BLaER1 treated with 17β-estradiol and CSF1 and Interleukin-3, amounts not matched to agents 10 nM and 100 nM (cell line): Measurements from ENCODE around the gene GRK2.

Source experiments
- H3K27ac ChIP-seq, 11 experiments: shearing (Covaris generic); formaldehyde crosslinking; 2 replicates each; pipeline ENCODE4 v1.8.1; 2022
- H3K27me3 ChIP-seq, 11 experiments: shearing (Covaris generic); formaldehyde crosslinking; 2 replicates each; pipeline ENCODE4 v1.8.1; 2022
- H3K36me3 ChIP-seq, 11 experiments: shearing (Covaris generic); formaldehyde crosslinking; 2 replicates each; pipeline ENCODE4 v1.8.1; 2022
- H3K4me1 ChIP-seq, 10 experiments: shearing (Covaris generic); formaldehyde crosslinking; 2 replicates each; pipeline ENCODE4 v1.8.1; 2022
- H3K4me2 ChIP-seq, 11 experiments: shearing (Covaris generic); formaldehyde crosslinking; 2 replicates each; pipeline ENCODE4 v1.8.1; 2022
- H3K4me3 ChIP-seq, 10 experiments: shearing (Covaris generic); formaldehyde crosslinking; 2 replicates each; pipeline ENCODE4 v1.8.1; 2022
- H3K9ac ChIP-seq, 11 experiments: shearing (Covaris generic); formaldehyde crosslinking; 2 replicates each; pipeline ENCODE4 v1.8.1; 2022
- H3K9me3 ChIP-seq, 11 experiments: shearing (Covaris generic); formaldehyde crosslinking; replicated peaks in 1 of 11; 2 replicates each; pipeline ENCODE4 v1.8.1; 2022
- H4K20me1 ChIP-seq, 11 experiments: shearing (Covaris generic); formaldehyde crosslinking; 2 replicates each; pipeline ENCODE4 v1.8.1; 2022
- Cebpa-rat ChIP-seq, 11 experiments: shearing (Covaris generic); IDR thresholded peaks; 2 replicates each; pipeline ENCODE4 v1.8.1; 2022

The GRK2 gene

DNA sequence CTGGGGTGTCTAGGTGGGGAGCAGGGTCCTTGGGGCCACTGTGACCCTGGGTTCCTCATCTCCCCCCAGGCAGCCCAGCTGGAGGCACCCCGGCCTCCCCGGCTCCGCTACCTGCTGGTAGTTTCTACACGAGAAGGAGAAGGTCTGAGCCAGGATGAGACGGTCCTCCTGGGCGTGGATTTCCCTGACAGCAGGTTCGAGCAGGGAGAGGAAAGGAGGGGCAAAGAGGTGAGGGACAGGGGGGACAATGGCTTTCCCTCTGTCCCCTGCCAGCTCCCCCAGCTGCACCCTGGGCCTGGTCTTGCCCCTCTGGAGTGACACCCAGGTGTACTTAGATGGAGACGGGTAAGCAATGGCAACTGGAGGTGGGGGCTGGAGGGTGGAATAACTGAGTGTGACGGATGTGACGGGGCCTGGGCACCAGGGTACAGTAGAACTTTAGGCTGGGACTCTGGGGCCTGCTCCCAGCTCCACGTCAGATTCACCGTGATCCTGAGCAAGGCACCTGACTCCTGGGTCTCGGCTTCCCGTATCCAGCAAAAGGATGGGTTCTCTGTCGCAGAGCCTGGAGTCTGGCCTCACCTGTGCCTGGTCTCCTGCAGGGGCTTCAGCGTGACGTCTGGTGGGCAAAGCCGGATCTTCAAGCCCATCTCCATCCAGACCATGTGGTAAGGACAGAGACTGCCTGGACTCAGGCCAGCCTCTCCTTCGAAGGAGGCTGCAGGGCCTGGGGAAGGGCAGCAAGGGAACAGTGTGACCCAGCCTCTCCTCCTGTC lies 40.7 kb downstream of the GRK2 start:
- Histone ChIP-seq H3K27ac (peak overlapping the region in 3 of 11 experiments; percentile 27 to 38 (median 32); a peak in 4 of 22 replicates), H3K9ac (peak overlapping the region in 5 of 11 experiments; percentile 9 to 33 (median 23); a peak in 1 of 22 replicates), H3K27me3 (no peaks in the 10 kb centered on the region), H3K4me1 (peaks cover 38 to 58% (median 48%) of the 10 kb centered on the region in 10 experiments), H3K9me3 (no peaks in the 10 kb centered on the region), H3K36me3 (peaks cover 66 to 87% (median 72%) of the 10 kb centered on the region in 11 experiments), H3K4me2 (no peak overlapping the region), H3K4me3 (no peak overlapping the region), H4K20me1 (peaks cover 7 to 89% (median 36%) of the 10 kb centered on the region in 11 experiments; a peak in 21 of 22 replicates)
- no peak for TF ChIP-seq Cebpa-rat (IDR thresholded peaks at IDR 0.05)

DNA sequence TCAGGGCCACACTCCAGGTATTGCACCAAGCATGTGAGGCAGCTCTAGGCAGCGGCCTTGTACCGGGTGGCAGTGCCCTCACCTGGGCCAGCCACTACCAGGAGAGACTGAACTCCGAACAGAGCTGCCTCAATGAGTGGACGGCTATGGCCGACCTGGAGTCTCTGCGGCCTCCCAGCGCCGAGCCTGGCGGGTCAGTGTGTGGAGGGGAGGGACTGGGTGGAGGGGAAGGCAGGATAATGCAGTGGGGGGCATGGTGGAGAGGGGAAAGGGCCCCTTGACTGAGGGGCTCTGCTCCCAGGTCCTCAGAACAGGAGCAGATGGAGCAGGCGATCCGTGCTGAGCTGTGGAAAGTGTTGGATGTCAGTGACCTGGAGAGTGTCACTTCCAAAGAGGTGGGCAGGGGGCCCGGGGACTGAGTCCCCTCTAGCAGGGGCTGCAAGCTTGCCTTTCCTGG lies 41.3 kb downstream of the GRK2 start:
- TF ChIP-seq Cebpa-rat (IDR thresholded peaks at IDR 0.05) = no peak
- Histone ChIP-seq H3K9me3 (no peaks in the 10 kb centered on the region), H3K36me3 (peaks cover 60 to 82% (median 68%) of the 10 kb centered on the region in 11 experiments), H3K9ac (peak overlapping the region in 6 of 11 experiments; percentile 7 to 38 (median 26); a peak in 2 of 22 replicates), H3K4me3 (no peak overlapping the region), H4K20me1 (peaks cover 2 to 87% (median 30%) of the 10 kb centered on the region in 11 experiments; a peak in 17 of 22 replicates), H3K4me2 (no peak overlapping the region), H3K27me3 (no peaks in the 10 kb centered on the region), H3K27ac (peak overlapping the region in 2 of 11 experiments; percentile 27 to 38; a peak in 2 of 22 replicates), H3K4me1 (peaks cover 37 to 58% (median 47%) of the 10 kb centered on the region in 10 experiments)

DNA sequence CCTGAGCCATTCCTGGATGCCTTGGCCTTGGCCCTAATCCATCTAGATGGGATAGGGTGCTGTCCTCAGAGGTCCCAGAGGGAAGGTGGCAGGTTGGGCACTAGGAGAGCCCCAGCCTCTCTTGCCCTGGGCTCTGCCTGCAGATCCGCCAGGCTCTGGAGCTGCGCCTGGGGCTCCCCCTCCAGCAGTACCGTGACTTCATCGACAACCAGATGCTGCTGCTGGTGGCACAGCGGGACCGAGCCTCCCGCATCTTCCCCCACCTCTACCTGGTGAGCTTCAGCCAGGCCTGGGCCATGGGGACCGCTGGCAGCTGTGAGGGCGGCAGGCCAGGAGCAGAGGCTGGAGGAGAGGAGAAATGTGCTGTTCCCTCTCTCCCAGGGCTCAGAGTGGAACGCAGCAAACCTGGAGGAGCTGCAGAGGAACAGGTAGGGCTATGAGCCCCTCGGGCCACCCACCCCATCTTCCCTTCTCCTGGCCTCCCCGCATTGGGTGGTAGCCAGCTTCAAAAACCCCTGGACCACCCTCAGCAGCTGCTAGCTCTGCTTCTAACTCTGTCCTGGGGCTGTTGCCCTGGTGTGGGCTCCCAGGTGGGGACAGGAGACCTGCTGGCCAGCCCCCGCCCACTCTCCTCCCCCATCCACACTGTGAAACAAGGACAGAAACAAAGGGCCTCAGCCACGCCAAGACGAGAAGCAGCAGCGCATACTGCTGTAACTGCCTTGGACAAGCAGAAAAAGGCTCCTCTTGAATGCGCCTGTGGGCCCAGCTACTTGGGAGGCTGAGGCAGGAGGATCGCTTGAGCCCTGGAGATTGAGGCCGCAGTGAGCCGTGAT lies 42.0 kb downstream of the GRK2 start:
- Histone ChIP-seq H3K9ac (peak overlapping the region in 6 of 11 experiments; percentile 7 to 44 (median 28); a peak in 5 of 22 replicates), H3K27ac (peak overlapping the region in 2 of 11 experiments; percentile 12 to 27; a peak in 2 of 22 replicates), H3K27me3 (no peaks in the 10 kb centered on the region), H3K36me3 (peaks cover 53 to 80% (median 63%) of the 10 kb centered on the region in 11 experiments), H3K9me3 (no peaks in the 10 kb centered on the region), H3K4me2 (no peak overlapping the region; a peak in 1 of 22 replicates), H3K4me1 (peaks cover 34 to 59% (median 47%) of the 10 kb centered on the region in 10 experiments), H3K4me3 (no peak overlapping the region), H4K20me1 (peaks cover 0 to 85% (median 25%) of the 10 kb centered on the region in 11 experiments; a peak in 14 of 22 replicates)
- no peak for TF ChIP-seq Cebpa-rat (IDR thresholded peaks at IDR 0.05)

- H3K4me3 ChIP-seq = no peak overlapping the region
- H3K36me3 ChIP-seq = peaks cover 53 to 82% (median 60%) of the 10 kb centered on the region in 11 experiments
- no peaks in the 10 kb centered on the region for H3K27me3 ChIP-seq
- TF ChIP-seq Cebpa-rat (IDR thresholded peaks at IDR 0.05) = no peak
- H4K20me1 ChIP-seq = peaks cover 0 to 75% (median 21%) of the 10 kb centered on the region in 11 experiments; a peak in 13 of 22 replicates
- H3K27ac ChIP-seq = 0 out of 22 replicates have a peak overlapping the region, but pooled peaks of 2 of the 11 experiments have one; percentile 3 to 12
- H3K4me2 ChIP-seq = peak overlapping the region in 1 of 11 experiments; percentile 12; a peak in 1 of 22 replicates
- H3K9ac ChIP-seq = peak overlapping the region in 6 of 11 experiments; percentile 12 to 44 (median 34); a peak in 4 of 22 replicates
- peaks cover 25 to 63% (median 43%) of the 10 kb centered on the region in 10 experiments for H3K4me1 ChIP-seq
- H3K9me3 ChIP-seq = no peaks in the 10 kb centered on the region
These were observed 42.9 kb downstream of the GRK2 start for GRCh38 chr11:67309166-67309565.

GRCh38 chr11:67309661-67310061 lies 43.4 kb downstream of the GRK2 start:
- Histone ChIP-seq H4K20me1 (peaks cover 0 to 71% (median 16%) of the 10 kb centered on the region in 11 experiments; a peak in 12 of 22 replicates), H3K27ac (0 out of 22 replicates have a peak overlapping the region, but pooled peaks of 2 of the 11 experiments have one; percentile 3 to 12), H3K4me2 (no peak overlapping the region), H3K36me3 (peaks cover 53 to 82% (median 60%) of the 10 kb centered on the region in 11 experiments), H3K27me3 (no peaks in the 10 kb centered on the region), H3K4me3 (no peak overlapping the region), H3K9me3 (no peaks in the 10 kb centered on the region), H3K4me1 (peaks cover 20 to 63% (median 41%) of the 10 kb centered on the region in 10 experiments), H3K9ac (peak overlapping the region in 4 of 11 experiments; percentile 12 to 38 (median 34); a peak in 3 of 22 replicates)
- TF ChIP-seq Cebpa-rat (IDR thresholded peaks at IDR 0.05) = no peak

GRCh38 chr11:67310246-67311050 lies 44.2 kb downstream of the GRK2 start:
- H3K4me3 ChIP-seq = no peak overlapping the region
- peaks cover 12 to 63% (median 37%) of the 10 kb centered on the region in 10 experiments for H3K4me1 ChIP-seq
- H3K27ac ChIP-seq = peak overlapping the region in 2 of 11 experiments; percentile 37 to 55; a peak in 4 of 22 replicates
- peaks cover 53 to 82% (median 60%) of the 10 kb centered on the region in 11 experiments for H3K36me3 ChIP-seq
- no peak for TF ChIP-seq Cebpa-rat (IDR thresholded peaks at IDR 0.05)
- no peaks in the 10 kb centered on the region for H3K9me3 ChIP-seq
- H3K9ac ChIP-seq = peak overlapping the region in 7 of 11 experiments; percentile 4 to 42 (median 18); a peak in 1 of 22 replicates
- peaks cover 0 to 68% (median 14%) of the 10 kb centered on the region in 11 experiments; a peak in 10 of 22 replicates for H4K20me1 ChIP-seq
- H3K27me3 ChIP-seq = no peaks in the 10 kb centered on the region
- no peak overlapping the region; a peak in 2 of 22 replicates for H3K4me2 ChIP-seq

- TF ChIP-seq Cebpa-rat (IDR thresholded peaks at IDR 0.05) = no peak
- Histone ChIP-seq H4K20me1 (peaks cover 0 to 67% (median 14%) of the 10 kb centered on the region in 11 experiments; a peak in 10 of 22 replicates), H3K9ac (peak overlapping the region in 5 of 11 experiments; percentile 9 to 45 (median 30); a peak in 5 of 22 replicates), H3K9me3 (no peaks in the 10 kb centered on the region), H3K36me3 (peaks cover 53 to 76% (median 59%) of the 10 kb centered on the region in 11 experiments), H3K4me2 (peak overlapping the region in 5 of 11 experiments; percentile 29 to 87 (median 75); a peak in 6 of 22 replicates), H3K4me1 (peaks cover 12 to 66% (median 38%) of the 10 kb centered on the region in 10 experiments; a peak in 19 of 20 replicates), H3K27me3 (no peaks in the 10 kb centered on the region), H3K27ac (peak overlapping the region in 2 of 11 experiments; percentile 48 to 55; a peak in 3 of 22 replicates), H3K4me3 (no peak overlapping the region)
These were observed 44.8 kb downstream of the GRK2 start for GRCh38 chr11:67311051-67311555.
